Measurements from ENCODE around the gene EIF2S1. TPM values are rescaled to one million over a fixed set of nuclear protein-coding genes. Genes with fewer than 3 reads are reported as not detected.

EIF2S1 gene
- total RNA-seq, 3 donors from 2014 or later (not counting 1 experiment from before 2014, with no cell fraction given) = 31.6 to 37.7 (median 33.2) TPM

DNA sequence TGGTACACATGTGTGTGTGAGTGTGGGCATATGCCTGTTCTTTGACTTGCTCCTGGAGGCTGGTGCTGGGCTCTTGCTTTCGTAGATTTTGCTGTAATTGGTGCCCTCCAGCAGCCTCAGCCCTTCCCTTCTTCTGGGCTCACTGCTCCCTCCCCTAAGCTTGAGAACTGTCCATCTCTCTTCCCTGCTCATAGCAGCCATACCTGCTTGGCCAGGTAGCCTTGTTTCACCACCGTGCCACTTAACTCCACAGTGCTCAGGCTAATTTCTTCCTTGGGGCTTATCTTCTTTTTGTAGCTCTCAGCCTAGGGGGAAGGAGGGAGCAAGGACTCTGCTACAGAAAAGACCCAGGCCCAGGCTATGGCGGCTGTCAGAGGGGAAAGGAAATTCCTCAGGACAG is 32.0 kb downstream of the EIF2S1 start:
- H3K27me3 Mint-ChIP-seq (ENCODE audit: low read depth in 2 of 2) = peaks cover 0 to 3% of the 10 kb centered on the region in 2 donors
- H3K27ac ChIP-seq (ENCODE audit: low read length) = no peak overlapping the region
- TF ChIP-seq, protein P1, sequence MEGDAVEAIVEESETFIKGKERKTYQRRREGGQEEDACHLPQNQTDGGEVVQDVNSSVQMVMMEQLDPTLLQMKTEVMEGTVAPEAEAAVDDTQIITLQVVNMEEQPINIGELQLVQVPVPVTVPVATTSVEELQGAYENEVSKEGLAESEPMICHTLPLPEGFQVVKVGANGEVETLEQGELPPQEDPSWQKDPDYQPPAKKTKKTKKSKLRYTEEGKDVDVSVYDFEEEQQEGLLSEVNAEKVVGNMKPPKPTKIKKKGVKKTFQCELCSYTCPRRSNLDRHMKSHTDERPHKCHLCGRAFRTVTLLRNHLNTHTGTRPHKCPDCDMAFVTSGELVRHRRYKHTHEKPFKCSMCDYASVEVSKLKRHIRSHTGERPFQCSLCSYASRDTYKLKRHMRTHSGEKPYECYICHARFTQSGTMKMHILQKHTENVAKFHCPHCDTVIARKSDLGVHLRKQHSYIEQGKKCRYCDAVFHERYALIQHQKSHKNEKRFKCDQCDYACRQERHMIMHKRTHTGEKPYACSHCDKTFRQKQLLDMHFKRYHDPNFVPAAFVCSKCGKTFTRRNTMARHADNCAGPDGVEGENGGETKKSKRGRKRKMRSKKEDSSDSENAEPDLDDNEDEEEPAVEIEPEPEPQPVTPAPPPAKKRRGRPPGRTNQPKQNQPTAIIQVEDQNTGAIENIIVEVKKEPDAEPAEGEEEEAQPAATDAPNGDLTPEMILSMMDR (IDR thresholded peaks at IDR 0.05) = no peak
- H3K4me1 ChIP-seq (ENCODE audit: control insufficient read depth, insufficient read depth, low read length) = no peaks in the 10 kb centered on the region
- H3K27ac Mint-ChIP-seq = no peak overlapping the region
- 93% methylated on average over 3 of the region's 3 CpGs for WGBS (ENCODE audit: insufficient coverage)
- H3K9me3 Mint-ChIP-seq = no peaks in the 10 kb centered on the region
- H3K36me3 Mint-ChIP-seq = no peaks in the 10 kb centered on the region
- no peak for ATAC-seq
- no peaks in the 10 kb centered on the region for H3K9me3 ChIP-seq (ENCODE audit: control insufficient read depth, insufficient read depth, low read length)
- H3K4me3 Mint-ChIP-seq = no peak overlapping the region
- H3K27me3 ChIP-seq (ENCODE audit: control insufficient read depth, insufficient read depth, low read length) = no peaks in the 10 kb centered on the region
- DNase-seq = no peak
- H3K4me3 ChIP-seq (ENCODE audit: low read length) = no peak overlapping the region
- H3K36me3 ChIP-seq (ENCODE audit: control insufficient read depth, insufficient read depth, low read length) = no peaks in the 10 kb centered on the region
- no peaks in the 10 kb centered on the region for H3K4me1 Mint-ChIP-seq
- intact Hi-C loops (cut with micrococcal nuclease) = no loop called here

DNA sequence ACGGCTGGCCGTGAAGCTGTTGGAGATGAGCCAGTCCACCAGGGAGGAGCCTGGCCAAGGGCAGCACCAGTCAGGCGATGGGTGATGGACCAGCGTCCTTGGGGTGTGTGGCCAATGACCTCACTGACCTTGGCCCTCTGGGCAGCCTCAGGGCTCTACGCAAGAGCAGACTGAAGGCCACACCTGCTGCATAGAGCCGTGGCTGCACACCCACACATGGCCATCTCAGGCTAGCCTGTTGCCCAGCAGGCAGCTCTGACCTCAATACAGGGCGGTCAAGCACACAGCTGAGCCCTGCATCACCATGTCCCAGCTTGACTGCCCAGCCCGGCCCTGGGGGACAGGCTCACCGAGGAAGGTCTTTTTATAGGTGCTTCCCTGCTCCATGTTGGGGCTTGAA is 32.7 kb downstream of the EIF2S1 start:
- peaks cover 0 to 3% of the 10 kb centered on the region in 2 donors for H3K27me3 Mint-ChIP-seq (ENCODE audit: low read depth in 2 of 2)
- Histone ChIP-seq H3K4me3 (ENCODE audit: low read length) (no peak overlapping the region), H3K4me1 (ENCODE audit: control insufficient read depth, insufficient read depth, low read length) (no peaks in the 10 kb centered on the region), H3K36me3 (ENCODE audit: control insufficient read depth, insufficient read depth, low read length) (no peaks in the 10 kb centered on the region), H3K9me3 (ENCODE audit: control insufficient read depth, insufficient read depth, low read length) (no peaks in the 10 kb centered on the region), H3K27me3 (ENCODE audit: control insufficient read depth, insufficient read depth, low read length) (no peaks in the 10 kb centered on the region), H3K27ac (ENCODE audit: low read length) (no peak overlapping the region)
- TF ChIP-seq, protein P1 (IDR thresholded peaks at IDR 0.05) = no peak
- no peak overlapping the region for H3K4me3 Mint-ChIP-seq
- WGBS (ENCODE audit: insufficient coverage) = 89% methylated on average over 9 of the region's 9 CpGs
- H3K9me3 Mint-ChIP-seq = no peaks in the 10 kb centered on the region
- H3K27ac Mint-ChIP-seq = no peak overlapping the region
- intact Hi-C loops (cut with micrococcal nuclease) = no loop called here
- no peak for DNase-seq
- no peak for ATAC-seq
- H3K36me3 Mint-ChIP-seq = no peaks in the 10 kb centered on the region
- no peaks in the 10 kb centered on the region for H3K4me1 Mint-ChIP-seq

DNA sequence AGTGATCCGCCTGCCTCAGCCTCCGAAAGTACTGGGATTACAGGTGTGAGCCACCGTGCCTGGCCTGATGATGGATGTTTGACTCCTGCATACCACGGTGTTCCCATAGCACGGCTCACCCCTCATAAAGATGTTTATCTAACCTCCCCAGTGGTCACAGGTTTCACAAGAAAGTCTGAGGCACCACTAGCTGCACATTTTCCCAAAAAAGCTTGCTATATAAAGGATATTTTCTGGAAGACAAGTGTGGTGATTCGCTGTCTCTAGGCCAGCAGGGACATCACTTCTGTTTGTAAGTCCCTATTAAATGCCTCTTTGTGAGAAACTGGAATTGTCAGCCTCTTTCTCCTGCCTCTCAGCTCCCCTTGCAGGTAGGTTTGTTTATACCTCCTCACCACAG is 33.6 kb downstream of the EIF2S1 start:
- H3K9me3 Mint-ChIP-seq = no peaks in the 10 kb centered on the region
- 81% methylated on average over 6 of the region's 6 CpGs for WGBS (ENCODE audit: insufficient coverage)
- no peaks in the 10 kb centered on the region for H3K36me3 ChIP-seq (ENCODE audit: control insufficient read depth, insufficient read depth, low read length)
- H3K9me3 ChIP-seq (ENCODE audit: control insufficient read depth, insufficient read depth, low read length) = no peaks in the 10 kb centered on the region
- H3K27ac ChIP-seq (ENCODE audit: low read length) = no peak overlapping the region
- no peaks in the 10 kb centered on the region for H3K4me1 Mint-ChIP-seq
- H3K27me3 ChIP-seq (ENCODE audit: control insufficient read depth, insufficient read depth, low read length) = no peaks in the 10 kb centered on the region
- TF ChIP-seq, protein P1 (IDR thresholded peaks at IDR 0.05) = no peak
- H3K4me1 ChIP-seq (ENCODE audit: control insufficient read depth, insufficient read depth, low read length) = no peaks in the 10 kb centered on the region
- H3K27ac Mint-ChIP-seq = no peak overlapping the region
- intact Hi-C loops (cut with micrococcal nuclease) = no loop called here
- H3K4me3 ChIP-seq (ENCODE audit: low read length) = no peak overlapping the region
- no peak for ATAC-seq
- H3K27me3 Mint-ChIP-seq (ENCODE audit: low read depth in 2 of 2) = peaks cover 0 to 3% of the 10 kb centered on the region in 2 donors
- DNase-seq = no peak
- no peak overlapping the region for H3K4me3 Mint-ChIP-seq
- H3K36me3 Mint-ChIP-seq = no peaks in the 10 kb centered on the region

DNA sequence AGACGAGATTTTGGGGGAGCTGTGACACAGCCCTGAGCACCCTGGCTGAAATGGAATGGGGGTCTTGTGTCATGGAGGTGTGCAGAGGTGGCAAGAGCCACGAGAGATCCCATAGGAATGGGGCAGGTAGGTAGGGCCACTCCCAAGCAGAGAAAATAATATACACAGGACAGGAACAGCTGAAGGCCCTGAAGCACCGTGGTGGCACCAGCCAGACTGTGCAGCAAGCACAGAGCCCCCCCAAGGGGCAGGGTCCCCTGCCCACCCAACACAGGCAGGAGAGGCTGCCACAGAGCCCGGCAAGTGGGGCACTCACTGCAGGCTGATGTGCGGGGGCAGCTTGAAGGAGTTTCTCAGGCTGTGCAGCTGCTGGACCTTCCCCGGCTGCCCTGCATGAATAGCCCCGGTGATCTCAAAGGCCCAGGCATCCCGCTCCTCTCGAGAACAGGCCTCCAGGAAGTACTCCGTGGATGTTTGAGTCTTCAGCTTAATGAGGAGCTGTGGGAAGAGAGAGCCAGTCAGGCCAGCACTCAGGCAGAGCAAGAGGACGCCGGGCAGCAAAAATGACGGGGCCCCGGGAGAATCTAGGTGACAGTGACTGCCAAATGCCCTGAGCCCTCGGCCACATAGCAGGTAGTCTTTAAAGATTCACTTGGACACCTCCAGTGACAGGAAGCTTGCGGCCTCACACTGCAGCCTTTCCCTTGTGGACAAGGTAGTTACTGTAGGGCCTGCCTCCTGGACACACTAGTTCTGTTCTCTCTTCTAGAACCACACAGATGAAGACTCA is 35.2 kb downstream of the EIF2S1 start:
- Histone ChIP-seq H3K9me3 (ENCODE audit: control insufficient read depth, insufficient read depth, low read length) (no peaks in the 10 kb centered on the region), H3K27ac (ENCODE audit: low read length) (no peak overlapping the region), H3K4me3 (ENCODE audit: low read length) (no peak overlapping the region), H3K36me3 (ENCODE audit: control insufficient read depth, insufficient read depth, low read length) (no peaks in the 10 kb centered on the region), H3K27me3 (ENCODE audit: control insufficient read depth, insufficient read depth, low read length) (no peaks in the 10 kb centered on the region), H3K4me1 (ENCODE audit: control insufficient read depth, insufficient read depth, low read length) (no peaks in the 10 kb centered on the region)
- no peaks in the 10 kb centered on the region for H3K9me3 Mint-ChIP-seq
- TF ChIP-seq, protein P1 (IDR thresholded peaks at IDR 0.05) = no peak
- DNase-seq = no peak
- H3K4me1 Mint-ChIP-seq = no peaks in the 10 kb centered on the region
- no peaks in the 10 kb centered on the region for H3K36me3 Mint-ChIP-seq
- peaks cover 0 to 5% of the 10 kb centered on the region in 2 donors for H3K27me3 Mint-ChIP-seq (ENCODE audit: low read depth in 2 of 2)
- WGBS (ENCODE audit: insufficient coverage) = 84% methylated on average over 16 of the region's 16 CpGs
- intact Hi-C loops (cut with micrococcal nuclease) = no loop called here
- H3K4me3 Mint-ChIP-seq = no peak overlapping the region
- H3K27ac Mint-ChIP-seq = no peak overlapping the region
- no peak for ATAC-seq
